NCI-H146 treated with DMSO at 0.1 percent for 48 hours (cell line): ENCODE measurements around the gene ANKRD13B.
A peak's percentile ranks its signal among the peaks of the same experiment; 100 is the strongest.
"Not testable (repeated sequence)": the region's sequence is repeated elsewhere in the genome, so short reads cannot be mapped to it uniquely, and the experiment has no call there.

Experiments
- DNase-seq: peaks from one replicate; lab custom pipeline; 2025; ENCODE audit not compliant: unreplicated experiment; lab: John Stamatoyannopoulos, UW

The ANKRD13B gene

DNA sequence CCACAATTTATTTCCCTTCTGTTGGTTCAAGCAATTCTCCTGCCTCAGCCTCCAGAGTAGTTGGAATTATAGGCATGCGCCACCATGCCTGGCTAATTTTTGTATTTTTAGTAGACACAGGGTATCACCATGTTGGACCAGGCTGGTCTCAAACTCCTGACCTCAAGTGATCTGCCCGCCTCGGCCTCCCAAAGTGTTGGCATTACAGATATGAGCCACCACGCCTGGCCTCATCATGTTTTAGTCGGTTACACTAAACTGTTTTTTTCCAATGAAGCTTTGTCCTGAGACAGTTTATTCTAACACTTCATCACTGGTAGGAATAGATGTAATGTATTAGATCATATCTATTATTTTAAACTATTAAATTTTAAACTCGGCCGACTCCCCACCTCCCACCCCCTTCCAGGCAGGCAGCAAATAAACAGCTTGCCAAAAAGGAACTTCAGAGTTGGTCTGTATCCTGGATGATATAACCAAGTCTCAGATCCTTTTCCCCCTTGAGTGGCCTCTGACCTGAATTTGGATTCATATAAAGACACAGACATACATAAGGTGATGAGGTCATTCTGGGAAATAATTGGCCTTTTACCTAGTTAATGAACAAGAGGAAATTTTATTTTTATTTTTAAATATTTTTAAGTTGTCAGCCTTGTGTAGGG, 48.2 kb downstream of the ANKRD13B start:
- no peak for DNase-seq

DNA sequence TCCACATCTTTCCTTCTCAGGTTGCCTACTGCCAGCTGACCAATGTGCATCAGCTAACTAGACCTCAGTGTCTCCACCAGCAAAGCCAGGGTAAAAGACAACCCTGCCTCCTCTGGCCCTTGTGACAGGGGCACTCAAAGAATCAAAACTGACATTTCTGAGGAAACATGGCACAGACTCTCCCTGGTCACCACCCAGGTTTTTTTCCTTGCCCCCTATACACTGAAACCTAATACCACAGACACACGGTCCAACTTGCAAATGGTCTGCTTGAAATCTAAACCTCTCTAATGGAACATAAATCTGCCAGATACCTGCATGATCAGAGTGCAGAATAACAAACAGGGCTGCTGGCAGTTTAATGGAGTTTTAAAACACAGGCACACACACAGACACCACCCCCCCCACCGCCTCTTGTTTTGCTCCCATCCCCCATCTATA, 49.3 kb downstream of the ANKRD13B start:
- DNase-seq: no peak

DNA sequence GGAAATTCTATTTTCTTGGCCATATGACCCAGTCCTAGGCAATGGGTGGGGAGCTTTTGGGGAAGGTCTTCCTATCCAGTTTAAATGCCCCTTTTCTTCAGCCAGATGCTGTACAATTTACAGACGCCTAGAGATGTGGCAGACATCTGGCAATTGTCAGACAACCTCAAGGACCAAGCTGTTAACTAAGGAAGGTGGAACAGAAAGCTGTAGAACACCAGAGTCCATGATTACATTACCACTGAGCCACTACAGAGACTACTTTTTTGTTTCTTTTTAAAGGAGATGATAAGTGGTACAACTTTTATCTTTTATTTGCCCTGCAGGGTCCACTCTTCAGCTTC, 50.9 kb downstream of the ANKRD13B start:
- no peak for DNase-seq

DNA sequence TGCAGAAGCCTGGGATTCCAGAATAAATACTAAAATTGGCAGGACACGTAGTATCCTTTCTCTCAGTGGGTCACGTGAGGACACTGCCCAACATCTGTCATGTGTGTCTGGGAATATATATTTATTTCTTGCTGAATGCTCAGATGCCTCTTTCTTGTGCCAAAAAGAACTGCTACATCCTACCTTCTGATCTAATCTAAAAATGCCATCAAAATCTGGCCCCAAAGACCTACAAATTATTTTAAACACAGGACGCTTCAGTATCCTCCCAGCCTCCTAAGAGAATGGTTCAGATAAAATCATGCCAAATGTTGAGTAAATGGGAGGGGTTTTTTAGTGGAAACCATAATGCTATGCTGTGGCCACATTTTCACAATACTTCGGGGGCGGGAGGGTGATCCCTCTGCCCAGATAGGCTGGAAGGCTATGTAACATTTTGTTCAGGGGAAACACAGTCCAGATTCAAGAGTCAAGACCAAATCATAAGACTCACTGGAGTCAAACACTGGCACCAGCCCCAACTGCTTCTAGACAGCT, 52.7 kb downstream of the ANKRD13B start:
- no peak for DNase-seq

DNA sequence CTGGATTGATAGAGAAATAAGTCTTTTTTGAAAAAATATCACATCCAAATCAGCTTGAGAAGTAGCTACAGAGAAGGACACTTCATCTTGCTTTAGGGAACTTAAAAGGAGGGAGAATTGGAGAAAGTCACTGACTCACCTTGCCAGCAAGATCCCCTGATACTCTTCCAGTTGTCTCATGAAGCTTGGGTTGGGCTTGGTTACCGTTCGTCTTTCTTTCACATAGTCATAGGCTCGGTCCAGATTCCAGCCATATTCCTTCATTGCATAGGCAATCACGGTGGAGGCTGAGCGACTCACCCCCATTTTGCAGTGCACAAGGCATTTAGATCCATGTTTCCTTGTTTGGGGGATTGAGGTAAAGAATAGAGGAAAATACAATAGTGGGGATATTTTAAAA, 55.1 kb downstream of the ANKRD13B start:
- DNase-seq: no peak

DNA sequence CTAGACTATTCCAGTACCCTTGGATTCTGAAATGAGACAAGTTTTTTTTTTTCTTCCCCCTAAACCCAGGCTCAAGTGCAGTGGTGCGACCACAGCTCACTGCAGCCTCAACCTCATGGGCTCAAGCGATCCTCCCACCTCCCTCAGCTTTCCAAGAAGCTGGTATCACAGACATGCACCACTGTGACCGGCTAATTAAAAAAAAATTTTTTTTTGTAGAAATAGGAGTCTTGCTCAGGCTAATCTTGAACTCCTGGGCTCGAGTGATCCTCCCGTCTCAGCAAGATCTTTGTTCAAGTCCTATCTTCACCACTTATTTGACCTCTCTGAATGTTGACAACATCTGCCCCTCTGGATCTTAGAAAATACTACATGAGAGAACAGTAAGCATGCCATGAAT, 56.4 kb downstream of the ANKRD13B start:
- DNase-seq: no peak

DNA sequence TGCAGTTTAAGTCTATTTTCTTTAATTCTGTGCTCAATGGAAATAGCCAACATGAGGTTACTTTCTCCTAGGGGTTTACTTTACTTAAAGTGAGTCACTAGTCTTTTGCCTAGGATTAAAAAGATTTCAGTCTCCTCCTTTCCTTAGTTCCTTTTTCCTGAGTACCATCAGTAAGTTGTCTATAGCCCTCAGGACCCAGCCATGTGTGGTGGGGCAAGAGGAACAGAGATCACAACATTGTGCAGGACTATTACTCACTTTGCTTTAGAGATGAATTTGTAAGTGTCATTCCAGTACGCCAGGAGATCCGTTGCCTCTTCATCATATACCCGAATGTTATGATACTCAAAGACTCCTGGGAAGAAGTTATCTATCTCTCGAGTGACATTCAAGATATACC, 57.5 kb downstream of the ANKRD13B start:
- no peak for DNase-seq

DNA sequence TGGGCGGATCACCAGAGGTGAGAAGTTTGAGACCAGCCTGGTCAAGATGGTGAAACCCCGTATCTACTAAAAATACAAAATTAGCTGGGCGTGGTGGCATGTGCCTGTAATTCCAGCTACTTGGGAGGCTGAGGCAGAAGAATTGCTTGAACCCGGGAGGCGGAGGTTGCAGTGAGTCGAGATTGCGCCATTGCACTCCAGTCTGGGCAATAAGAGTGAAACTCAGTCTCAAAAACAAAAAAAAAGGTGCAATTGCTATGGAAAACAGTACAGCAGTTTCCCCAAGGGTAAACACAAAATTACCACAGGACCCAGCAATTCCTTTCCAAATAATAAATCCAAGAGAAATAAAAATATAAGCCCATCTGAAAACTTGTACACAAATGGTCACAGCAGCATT, 59.0 kb downstream of the ANKRD13B start:
- DNase-seq: not testable (repeated sequence)

DNA sequence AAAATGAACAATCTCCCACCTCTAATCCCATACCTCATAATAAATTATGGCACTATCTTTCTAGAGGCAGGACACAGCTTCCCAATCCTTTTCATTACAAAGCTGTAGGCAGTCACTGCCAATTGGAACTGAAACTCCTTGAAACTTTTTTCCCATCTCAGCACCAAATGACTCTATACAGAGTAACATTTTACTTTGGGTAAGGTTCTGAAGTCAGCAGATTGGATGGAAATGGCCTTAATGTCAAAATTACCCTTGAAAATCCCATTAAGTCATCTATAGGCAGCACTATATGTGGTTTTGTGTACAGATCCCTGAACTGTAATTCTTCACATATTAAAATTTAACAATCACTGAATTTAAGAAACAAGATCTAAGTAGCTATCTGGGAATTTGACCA, 60.0 kb downstream of the ANKRD13B start:
- DNase-seq: no peak

DNA sequence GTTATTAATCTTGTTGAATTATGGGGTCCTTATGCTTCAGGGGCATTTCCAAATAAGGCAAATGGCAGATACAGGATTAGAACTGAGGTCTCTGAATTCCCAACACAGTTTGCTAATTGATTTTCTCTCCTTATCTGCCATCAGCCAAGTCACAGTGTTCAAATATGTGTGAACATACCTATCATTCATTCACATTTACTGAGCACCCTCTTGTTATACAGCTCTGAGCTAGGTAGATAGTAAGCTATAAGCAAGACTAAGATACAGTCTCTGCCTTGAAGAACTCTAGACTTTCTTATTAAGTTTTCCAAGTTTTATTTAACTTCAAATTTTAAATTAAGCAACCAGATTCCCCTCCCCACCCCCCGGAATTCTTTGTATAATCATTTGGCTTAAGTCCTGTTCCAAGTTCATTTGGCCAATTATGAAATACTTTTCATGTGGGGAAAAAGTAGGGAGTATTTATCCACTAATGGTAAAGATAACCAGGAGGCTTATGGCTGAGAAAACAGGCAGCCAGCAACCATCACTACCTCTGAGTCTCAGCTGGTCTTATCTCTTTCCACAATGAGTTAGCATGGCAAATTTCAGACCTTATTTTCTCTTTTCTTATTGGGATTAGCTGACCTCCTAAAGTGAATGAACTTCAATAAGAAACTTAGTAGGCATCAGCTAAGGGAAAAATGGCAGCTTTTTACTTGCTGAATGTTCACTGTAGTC, 61.2 kb downstream of the ANKRD13B start:
- no peak for DNase-seq

DNA sequence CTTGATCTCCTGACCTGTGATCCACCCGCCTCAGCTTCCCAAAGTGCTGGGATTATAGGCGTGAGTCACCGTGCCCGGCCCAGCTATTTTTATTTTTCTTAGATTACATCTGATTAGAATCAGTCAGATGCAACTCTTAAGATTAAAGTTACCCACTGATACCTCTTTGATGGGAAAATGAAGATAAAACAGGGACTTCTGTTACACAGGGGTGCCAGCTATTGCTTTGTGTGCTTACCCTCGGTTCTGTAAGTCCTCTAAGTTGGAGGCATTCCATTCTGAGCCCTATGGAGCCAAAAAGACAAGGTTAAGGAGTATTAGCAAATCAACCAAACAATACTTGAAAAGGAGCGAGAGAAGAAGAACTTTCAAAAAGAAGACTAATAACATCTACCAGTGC, 62.4 kb downstream of the ANKRD13B start:
- no peak for DNase-seq

DNA sequence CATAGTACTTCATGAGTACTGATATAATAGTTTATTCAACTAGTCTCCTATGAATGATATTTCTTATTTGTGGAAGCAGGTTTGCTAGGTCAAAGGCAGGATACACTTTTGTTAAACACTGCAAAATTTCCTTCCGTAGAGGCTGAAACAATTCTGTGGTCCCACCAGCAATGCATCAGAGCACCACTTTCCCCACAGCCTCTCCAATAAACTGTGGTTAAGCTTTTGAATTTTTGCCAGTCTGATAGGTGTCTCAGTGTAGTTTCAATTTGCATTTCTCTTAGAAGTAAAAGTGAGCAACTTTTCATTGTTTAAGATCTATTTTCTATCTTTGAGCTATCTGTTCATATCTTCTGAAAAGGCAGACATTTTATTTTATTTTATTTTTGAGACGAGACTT, 66.2 kb downstream of the ANKRD13B start:
- DNase-seq: no peak

DNA sequence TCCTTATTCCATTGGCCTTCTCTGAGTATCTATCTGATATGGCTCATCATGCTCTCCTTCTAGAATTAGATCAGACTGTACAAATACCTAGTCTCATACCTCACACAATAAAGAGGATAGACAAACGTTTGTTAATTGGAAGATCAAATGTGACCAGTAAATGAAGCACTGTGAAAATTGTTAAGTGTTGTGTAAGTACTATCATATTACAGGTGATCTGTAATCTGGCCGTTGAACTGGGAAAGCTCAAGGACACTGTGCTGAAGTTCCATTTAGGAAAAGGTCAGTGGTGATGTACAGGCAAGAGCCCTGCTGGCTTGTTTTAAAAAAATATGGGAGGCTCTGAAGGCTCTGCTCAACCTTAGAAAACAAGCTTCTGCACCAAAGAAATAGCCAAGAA, 68.3 kb downstream of the ANKRD13B start:
- peak; percentile 12 for DNase-seq

DNA sequence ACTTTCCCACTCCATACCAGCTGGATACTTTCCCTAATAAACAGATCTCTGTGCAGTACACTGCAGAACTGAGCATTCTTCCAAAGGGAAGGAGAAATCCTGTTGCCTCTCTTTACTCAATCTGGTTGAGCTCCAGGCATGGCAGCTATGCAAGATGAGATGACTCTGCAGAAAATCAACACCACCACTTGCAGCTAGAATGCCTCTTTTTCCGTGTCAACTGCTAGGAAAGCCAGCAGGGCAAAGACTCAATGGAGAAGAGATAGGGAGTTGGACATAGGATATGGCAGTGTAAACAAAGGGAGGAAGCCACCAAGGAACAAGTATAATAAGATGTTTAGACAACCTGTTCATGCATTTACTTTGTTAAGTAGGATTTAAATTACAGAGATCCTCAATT, 70.2 kb downstream of the ANKRD13B start:
- peak; percentile 65 for DNase-seq
